SU-DHL-6 (cell line): Measurements from ENCODE around the gene PAIP2.

Source experiments
- H2AFZ ChIP-seq: fragments of 200-600 bp; sonication (generic); 2 replicates; pipeline ENCODE4 v1.6.1; 2014; ENCODE audit warnings: low read depth, mild to moderate bottlenecking, moderate library complexity, mixed read lengths, antibody characterized with exemption, low read length; ENCODE audit not compliant: severe bottlenecking
- H3F3A ChIP-seq: fragments of 200-600 bp; shearing (Covaris generic); 2 replicates; pipeline ENCODE4 v1.6.0; 2016; ENCODE audit warnings: antibody characterized with exemption, mild to moderate bottlenecking; ENCODE audit not compliant: insufficient read depth
- H3K27ac ChIP-seq: fragments of 200-600 bp; sonication (generic); 2 replicates; pipeline ENCODE4 v1.5.1; 2016; ENCODE audit warnings: low read depth, mild to moderate bottlenecking, low read length, moderate library complexity, mixed read lengths
- H3K27me3 ChIP-seq: fragments of 200-600 bp; sonication (generic), shearing (Covaris generic); 2 replicates; pipeline ENCODE4 v1.6.0; 2014; ENCODE audit warnings: mild to moderate bottlenecking, low read length
- H3K36me3 ChIP-seq: fragments of 200-600 bp; sonication (generic); 2 replicates; pipeline ENCODE4 v1.6.1; 2014; ENCODE audit warnings: mild to moderate bottlenecking, low read length, mixed read lengths
- H3K4me2 ChIP-seq: fragments of 300-600, 200-600 bp; shearing (Covaris generic), sonication (generic); 2 replicates; pipeline ENCODE4 v1.6.0; 2014; ENCODE audit warnings: low read length, low read depth, mild to moderate bottlenecking; ENCODE audit not compliant: poor library complexity, severe bottlenecking
- H3K4me3 ChIP-seq: fragments of 200-600 bp; sonication (generic); 2 replicates; pipeline ENCODE4 v1.5.1; 2014; ENCODE audit warnings: antibody characterized with exemption, low read length, mild to moderate bottlenecking, mixed read lengths; ENCODE audit not compliant: insufficient read depth, poor library complexity, severe bottlenecking
- H3K79me2 ChIP-seq: fragments of 200-600 bp; sonication (generic); 2 replicates; pipeline ENCODE4 v1.6.1; 2014; ENCODE audit warnings: mild to moderate bottlenecking, low read length, moderate library complexity; ENCODE audit not compliant: insufficient read depth
- H3K9ac ChIP-seq: fragments of 200-600 bp; sonication (generic); 2 replicates; pipeline ENCODE4 v1.7.0; 2014; ENCODE audit warnings: mild to moderate bottlenecking, low read length
- H3K9me2 ChIP-seq: fragments of 200-600 bp; sonication (generic); replicated peaks from 2 replicates; pipeline ENCODE4 v1.6.1; 2014; ENCODE audit warnings: low read length; ENCODE audit not compliant: insufficient read depth
- H3K9me3 ChIP-seq: fragments of 200-600 bp; sonication (generic); 2 replicates; pipeline ENCODE4 v1.6.1; 2014; ENCODE audit warnings: low read length, mixed read lengths; ENCODE audit not compliant: insufficient read depth
- H4K20me1 ChIP-seq: fragments of 200-600 bp; sonication (generic); 2 replicates; pipeline ENCODE4 v1.6.1; 2014; ENCODE audit warnings: low read depth, mild to moderate bottlenecking, antibody characterized with exemption, low read length, moderate library complexity, mixed read lengths
- CTCF ChIP-seq: fragments of 200-600 bp; sonication (generic); IDR thresholded peaks from one replicate; pipeline ENCODE4 v1.5.1; 2017; ENCODE audit warnings: antibody characterized with exemption, mild to moderate bottlenecking, low read length, moderate library complexity; ENCODE audit not compliant: insufficient read depth, poor library complexity, severe bottlenecking
- EZH2phosphoT487 ChIP-seq: fragments of 200-600 bp; sonication (generic), shearing (Covaris generic); conservative IDR thresholded peaks from 2 replicates; pipeline ENCODE4 v1.6.1; 2018; ENCODE audit warnings: mild to moderate bottlenecking, antibody characterized with exemption, low read length, moderate library complexity, mixed read lengths

The PAIP2 gene

GRCh38 chr5:139396691-139397090 lies 55.0 kb downstream of the PAIP2 start:
- Histone ChIP-seq H3K4me3 (no peak overlapping the region), H3K9ac (no peak overlapping the region), H4K20me1 (no peaks in the 10 kb centered on the region), H3K4me2 (no peak overlapping the region), H2AFZ (no peak overlapping the region), H3K79me2 (peaks cover 13% of the 10 kb centered on the region; the same call in 1 of the 2 replicates), H3K36me3 (no peaks in the 10 kb centered on the region), H3K9me3 (no peaks in the 10 kb centered on the region), H3K27me3 (no peaks in the 10 kb centered on the region), H3F3A (0 out of 2 replicates have a peak, but pooled peaks cover 7% of the 10 kb centered on the region), H3K9me2 (no peaks in the 10 kb centered on the region), H3K27ac (no peak overlapping the region)
- TF ChIP-seq EZH2phosphoT487 (no peak), CTCF (no peak)

DNA sequence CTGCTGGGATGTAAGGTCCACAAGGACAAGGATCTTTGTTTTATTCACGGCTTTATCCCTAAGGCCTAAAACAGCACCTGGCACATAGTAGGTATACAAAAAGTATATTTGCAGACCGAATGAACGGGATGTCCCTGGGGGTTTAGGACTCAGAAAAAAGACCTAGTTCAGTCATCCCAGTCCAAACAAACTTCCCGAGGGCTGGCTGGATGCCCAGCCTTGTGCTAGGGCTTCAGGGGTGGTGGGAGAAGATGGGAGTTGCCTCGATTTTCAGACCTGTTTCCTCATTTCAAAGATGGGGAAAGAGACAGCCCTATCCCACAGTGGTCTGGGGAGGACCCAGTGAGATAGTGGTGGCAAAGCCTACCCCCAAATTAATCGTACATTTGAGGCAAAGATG lies 56.3 kb downstream of the PAIP2 start:
- H3K4me3 ChIP-seq, result no peak overlapping the region
- H4K20me1 ChIP-seq, result no peaks in the 10 kb centered on the region
- H3K9me2 ChIP-seq, result no peaks in the 10 kb centered on the region
- no peaks in the 10 kb centered on the region for H3K9me3 ChIP-seq
- no peak overlapping the region for H3K27ac ChIP-seq
- H2AFZ ChIP-seq, result no peak overlapping the region
- H3K4me2 ChIP-seq, result no peak overlapping the region
- no peaks in the 10 kb centered on the region for H3K27me3 ChIP-seq
- peaks cover 12% of the 10 kb centered on the region; the same call in 1 of the 2 replicates for H3K79me2 ChIP-seq
- H3F3A ChIP-seq, result 0 out of 2 replicates have a peak, but pooled peaks cover 5% of the 10 kb centered on the region
- no peak for TF ChIP-seq EZH2phosphoT487
- H3K36me3 ChIP-seq, result no peaks in the 10 kb centered on the region
- no peak overlapping the region for H3K9ac ChIP-seq

DNA sequence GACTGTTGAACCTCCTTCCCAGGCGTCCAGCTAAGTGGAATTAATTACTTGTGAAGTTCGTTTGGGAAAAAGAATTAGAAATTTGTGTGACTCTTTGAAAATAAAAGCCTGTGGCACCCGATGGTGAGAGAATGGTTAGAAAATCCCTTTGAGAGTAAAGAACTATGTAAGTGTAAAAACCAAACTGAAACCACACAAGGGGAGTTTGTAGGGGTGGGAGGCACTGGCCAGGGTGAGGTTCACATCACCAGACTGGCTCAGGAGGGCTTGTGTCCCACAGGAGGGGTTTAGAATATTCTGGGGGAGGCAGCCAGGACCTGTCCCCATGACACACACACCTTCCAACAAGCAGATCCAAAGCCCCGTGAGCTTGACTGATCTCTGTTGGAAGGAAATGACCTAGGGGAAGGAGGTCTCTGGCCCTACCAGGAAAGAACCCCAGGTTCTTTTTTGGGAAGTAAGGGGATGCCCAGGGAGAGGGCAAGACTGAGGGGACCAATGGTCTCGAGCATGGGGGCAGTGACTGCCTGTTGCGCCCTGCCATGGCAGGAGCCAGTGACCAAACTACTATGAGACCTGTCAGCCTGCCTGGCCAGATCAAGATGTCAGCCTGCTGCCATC lies 58.0 kb downstream of the PAIP2 start:
- H2AFZ ChIP-seq, result no peak overlapping the region
- no peak for TF ChIP-seq CTCF
- TF ChIP-seq EZH2phosphoT487, result no peak
- H3K9ac ChIP-seq, result no peak overlapping the region
- peaks cover 10% of the 10 kb centered on the region for H3F3A ChIP-seq
- no peak overlapping the region for H3K4me3 ChIP-seq
- no peaks in the 10 kb centered on the region for H3K9me2 ChIP-seq
- no peaks in the 10 kb centered on the region for H3K79me2 ChIP-seq
- H3K27ac ChIP-seq, result no peak overlapping the region
- no peaks in the 10 kb centered on the region for H4K20me1 ChIP-seq
- H3K36me3 ChIP-seq, result no peaks in the 10 kb centered on the region
- H3K4me2 ChIP-seq, result no peak overlapping the region
- no peaks in the 10 kb centered on the region for H3K9me3 ChIP-seq
- H3K27me3 ChIP-seq, result no peaks in the 10 kb centered on the region

DNA sequence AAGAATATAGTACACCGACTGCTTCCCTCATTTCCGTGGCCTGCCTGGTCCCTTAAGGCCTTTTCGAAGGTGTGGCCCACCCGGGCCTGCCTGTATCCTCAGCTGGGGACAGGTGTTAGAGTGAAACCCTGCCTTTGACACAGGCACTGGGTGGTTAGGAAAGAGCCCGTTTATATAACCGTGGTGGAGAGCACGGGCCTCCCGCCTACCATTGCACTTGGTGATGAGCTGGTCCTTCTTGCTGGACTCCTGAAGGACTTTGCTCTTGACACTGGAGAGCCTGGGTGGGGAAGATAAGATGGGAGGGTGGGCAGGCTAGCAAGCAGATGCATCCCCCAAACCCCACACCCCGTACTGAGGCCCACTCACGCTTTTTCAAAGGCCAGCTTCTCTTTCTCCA lies 59.9 kb downstream of the PAIP2 start:
- H3K9me2 ChIP-seq, result no peaks in the 10 kb centered on the region
- H3K9ac ChIP-seq, result no peak overlapping the region
- H3F3A ChIP-seq, result peaks cover 6% of the 10 kb centered on the region
- no peak overlapping the region for H2AFZ ChIP-seq
- H3K4me3 ChIP-seq, result no peak overlapping the region
- H3K27ac ChIP-seq, result no peak overlapping the region
- no peaks in the 10 kb centered on the region for H3K27me3 ChIP-seq
- no peaks in the 10 kb centered on the region for H3K79me2 ChIP-seq
- TF ChIP-seq CTCF, result no peak
- no peak for TF ChIP-seq EZH2phosphoT487
- H3K9me3 ChIP-seq, result no peaks in the 10 kb centered on the region
- no peak overlapping the region for H3K4me2 ChIP-seq
- H4K20me1 ChIP-seq, result no peaks in the 10 kb centered on the region
- H3K36me3 ChIP-seq, result no peaks in the 10 kb centered on the region
